Measurements from ENCODE around the gene LHX3. TPM values are rescaled to one million over a fixed set of nuclear protein-coding genes. Genes with fewer than 3 reads are reported as not detected.

LHX3 gene
- total RNA-seq, 4 donors from 2014 or later, result not detected

GRCh38 chr9:136169495-136169894 is 35.4 kb downstream of the LHX3 start:
- Histone ChIP-seq H3K36me3 (no peaks in the 10 kb centered on the region), H3K27ac (no peak overlapping the region), H3K27me3 (peaks cover 0 to 60% (median 0%) of the 10 kb centered on the region in 4 donors), H3K4me3 (no peak overlapping the region), H3K9me3 (no peaks in the 10 kb centered on the region), H3K4me1 (no peaks in the 10 kb centered on the region)
- no peak for DNase-seq
- intact Hi-C loops (cut with DNase I), result no loop called here
- TF ChIP-seq CTCF (IDR thresholded peaks at IDR 0.05), result no peak
- no peak for TF ChIP-seq POLR2A (IDR thresholded peaks at IDR 0.05)
- 61 to 75% methylated on average over 3 to 5 of the region's 6 CpGs for WGBS, 2 donors

GRCh38 chr9:136163248-136163850 is 41.6 kb downstream of the LHX3 start:
- TF ChIP-seq CTCF (IDR thresholded peaks at IDR 0.05) (no peak), POLR2A (IDR thresholded peaks at IDR 0.05) (no peak)
- intact Hi-C loops (cut with DNase I), result no loop called here
- Histone ChIP-seq H3K4me3 (no peak overlapping the region), H3K36me3 (no peaks in the 10 kb centered on the region), H3K4me1 (no peaks in the 10 kb centered on the region), H3K27ac (no peak overlapping the region), H3K9me3 (peaks cover 0 to 5% (median 0%) of the 10 kb centered on the region in 3 donors), H3K27me3 (peaks cover 0 to 56% (median 0%) of the 10 kb centered on the region in 4 donors)
- no peak for DNase-seq
- 54 to 57% methylated on average over 1 of the region's 1 CpG for WGBS, 2 donors

- Histone ChIP-seq H3K36me3 (no peaks in the 10 kb centered on the region), H3K27ac (no peak overlapping the region), H3K9me3 (peaks cover 0 to 5% (median 0%) of the 10 kb centered on the region in 3 donors), H3K27me3 (peaks cover 0 to 70% (median 0%) of the 10 kb centered on the region in 4 donors), H3K4me3 (no peak overlapping the region), H3K4me1 (no peaks in the 10 kb centered on the region)
- TF ChIP-seq CTCF (IDR thresholded peaks at IDR 0.05), result no peak
- TF ChIP-seq POLR2A (IDR thresholded peaks at IDR 0.05), result no peak
- 64% methylated on average over 7 of the region's 10 CpGs for WGBS, 2 donors
- no peak for DNase-seq
- intact Hi-C loops (cut with DNase I), result no loop called here
Measured at GRCh38 chr9:136160995-136161610, 43.8 kb downstream of the LHX3 start.

- H3K9me3 ChIP-seq, result peaks cover 0 to 5% (median 0%) of the 10 kb centered on the region in 3 donors
- TF ChIP-seq CTCF (IDR thresholded peaks at IDR 0.05) (no peak), POLR2A (IDR thresholded peaks at IDR 0.05) (no peak)
- 70 to 84% methylated on average over 2 to 8 of the region's 12 CpGs for WGBS, 2 donors
- no peak overlapping the region for H3K27ac ChIP-seq
- DNase-seq, result no peak
- no peaks in the 10 kb centered on the region for H3K4me1 ChIP-seq
- no peak overlapping the region for H3K4me3 ChIP-seq
- intact Hi-C loops (cut with DNase I), result no loop called here
- H3K36me3 ChIP-seq, result no peaks in the 10 kb centered on the region
- H3K27me3 ChIP-seq, result peaks cover 0 to 77% (median 0%) of the 10 kb centered on the region in 4 donors
Measured at GRCh38 chr9:136160381-136160841, 44.5 kb downstream of the LHX3 start.

- DNase-seq, result no peak
- TF ChIP-seq POLR2A (IDR thresholded peaks at IDR 0.05) (no peak), CTCF (IDR thresholded peaks at IDR 0.05) (no peak)
- no CpG with 5 or more reads among the region's 16 CpGs for WGBS, 2 donors
- intact Hi-C loops (cut with DNase I), result no loop called here
- peaks cover 0 to 5% (median 0%) of the 10 kb centered on the region in 3 donors for H3K9me3 ChIP-seq
- H3K36me3 ChIP-seq, result no peaks in the 10 kb centered on the region
- no peaks in the 10 kb centered on the region for H3K4me1 ChIP-seq
- H3K27me3 ChIP-seq, result peaks cover 0 to 82% (median 0%) of the 10 kb centered on the region in 4 donors
- H3K27ac ChIP-seq, result no peak overlapping the region
- H3K4me3 ChIP-seq, result no peak overlapping the region
Measured at GRCh38 chr9:136159851-136160250, 45.1 kb downstream of the LHX3 start.
